HepG2 (cell line): ENCODE data around the gene KLHL3. TPM values are rescaled to one million over a fixed set of nuclear protein-coding genes. Genes with fewer than 3 reads are reported as not detected.
A peak's percentile ranks its signal among the peaks of the same experiment; 100 is the strongest.

Experiments
- ATAD3A ChIP-seq: sonication (generic); formaldehyde crosslinking; IDR thresholded peaks from 2 replicates; pipeline ENCODE4 v1.4.0; 2020; ENCODE audit warnings: missing genetic modification reagents
- FOXM1 ChIP-seq: sonication (generic); formaldehyde crosslinking; IDR thresholded peaks from 2 replicates; pipeline ENCODE4 v1.5.0; 2020; ENCODE audit warnings: missing genetic modification reagents
- HNRNPUL1 ChIP-seq: fragments of 200-400 bp; formaldehyde crosslinking; IDR thresholded peaks from 2 replicates; pipeline ENCODE4 v1.6.1; 2017; ENCODE audit warnings: low read depth, mild to moderate bottlenecking, low read length, moderate library complexity
- HOXA5 ChIP-seq: sonication (generic); formaldehyde crosslinking; IDR thresholded peaks from 2 replicates; pipeline ENCODE4 v1.4.0; 2020; ENCODE audit warnings: missing genetic modification reagents
- KDM6A ChIP-seq: IDR thresholded peaks from 2 replicates; pipeline ENCODE4 v1.6.1; 2016; ENCODE audit warnings: low read depth
- KLF9 ChIP-seq: IDR thresholded peaks from 2 replicates; pipeline ENCODE4 v1.6.1; 2016; ENCODE audit warnings: low read depth
- MTA1 ChIP-seq: sonication (generic); formaldehyde crosslinking; IDR thresholded peaks from 2 replicates; pipeline ENCODE4 v1.4.0; 2020; ENCODE audit warnings: missing genetic modification reagents, mild to moderate bottlenecking, borderline replicate concordance
- MZF1 ChIP-seq: sonication (generic); formaldehyde crosslinking; IDR thresholded peaks from 2 replicates; pipeline ENCODE4 v1.8.1; 2023; ENCODE audit warnings: mild to moderate bottlenecking, missing genetic modification reagents, borderline replicate concordance
- PCBP1 ChIP-seq: fragments of 200-400 bp; formaldehyde crosslinking; IDR thresholded peaks from 2 replicates; pipeline ENCODE4 v1.6.1; 2017; ENCODE audit warnings: mild to moderate bottlenecking, low read depth, low read length, borderline replicate concordance
- POLR2A ChIP-seq, 2 experiments: IDR thresholded peaks; 2 replicates each; pipeline ENCODE4 v1.6.1; 2011; ENCODE audit warnings: low read depth in 2 of 2, low read length in 2 of 2, mild to moderate bottlenecking in 1 of 2, moderate library complexity in 1 of 2; ENCODE audit not compliant: insufficient read depth in 1 of 2
- RCOR2 ChIP-seq: IDR thresholded peaks from 2 replicates; pipeline ENCODE4 v1.6.1; 2016; ENCODE audit warnings: missing biosample characterization, missing genetic modification reagents
- U2AF1 ChIP-seq: fragments of 200-400 bp; formaldehyde crosslinking; optimal IDR thresholded peaks from 2 replicates; pipeline ENCODE3; 2017; ENCODE audit warnings: mild to moderate bottlenecking, low read depth, low read length
- ZFP1 ChIP-seq: IDR thresholded peaks from 2 replicates; pipeline ENCODE4 v1.6.1; 2016
- ZFX ChIP-seq: sonication (generic); formaldehyde crosslinking; IDR thresholded peaks from 2 replicates; pipeline ENCODE4 v1.4.0; 2020; ENCODE audit warnings: mild to moderate bottlenecking, low read depth, missing genetic modification reagents, moderate library complexity
- ZNF234 ChIP-seq: sonication (generic); formaldehyde crosslinking; conservative IDR thresholded peaks from 2 replicates; pipeline ENCODE4 v1.5.1; 2020; ENCODE audit warnings: mild to moderate bottlenecking, missing genetic modification reagents
- ZNF34 ChIP-seq: sonication (generic); formaldehyde crosslinking; IDR thresholded peaks from 2 replicates; pipeline ENCODE4 v1.4.0; 2020; ENCODE audit warnings: mild to moderate bottlenecking, missing genetic modification reagents, borderline replicate concordance
- ZNF563 ChIP-seq: sonication (generic); formaldehyde crosslinking; IDR thresholded peaks from 2 replicates; pipeline ENCODE4 v1.8.0; 2022; ENCODE audit warnings: mild to moderate bottlenecking, moderate library complexity, missing genetic modification reagents
- ZNF652 ChIP-seq: IDR thresholded peaks from 2 replicates; pipeline ENCODE4 v1.6.1; 2016; ENCODE audit warnings: low read depth, borderline replicate concordance
- ZNF75D ChIP-seq: sonication (generic); formaldehyde crosslinking; IDR thresholded peaks from 2 replicates; pipeline ENCODE4 v1.8.1; 2023; ENCODE audit warnings: missing genetic modification reagents, mild to moderate bottlenecking, borderline replicate concordance
- ZNF766 ChIP-seq: sonication (generic); formaldehyde crosslinking; IDR thresholded peaks from 2 replicates; pipeline ENCODE4 v1.5.0; 2020; ENCODE audit warnings: missing genetic modification reagents, borderline replicate concordance
- polyA plus RNA-seq, 8 experiments: library from polyadenylated mRNA; depleted of rRNA in 3 of 8; stranded (reverse) in 7 of 8; unstranded in 1 of 8; fragments of >200 nt; fragmentation: Illumina TruSeq in 4 of 8; extraction: Trizol in 4 of 8; gene quantifications; 2 replicates each; pipeline versions ENCODE4 v1.2.1 to v1.2.3, GENCODE V29; 2011 to 2016; ENCODE audit warnings: low read depth in 4 of 8, missing spikeins in 1 of 8, mixed read lengths in 1 of 8; ENCODE audit not compliant: insufficient read depth in 1 of 8
- total RNA-seq, 5 experiments: library from RNA; depleted of rRNA; stranded (reverse); fragments of >200 nt; fragmentation: Illumina TruSeq; extraction: Trizol; gene quantifications; 2 replicates each; pipeline ENCODE4 v1.2.3, GENCODE V29; 2016; ENCODE audit warnings: low read depth in 1 of 5
- TF ChIP-seq, protein P1 (sequence below): sonication (generic); formaldehyde crosslinking; IDR thresholded peaks from 2 replicates; pipeline ENCODE4 v1.5.0; 2020; ENCODE audit warnings: mild to moderate bottlenecking, missing genetic modification reagents, moderate library complexity
- TF ChIP-seq, protein P2 (sequence below): sonication (generic); formaldehyde crosslinking; IDR thresholded peaks from 2 replicates; pipeline ENCODE4 v1.8.0; 2022; ENCODE audit warnings: missing genetic modification reagents, low read depth, mild to moderate bottlenecking, borderline replicate concordance
- TF ChIP-seq, protein P3 (sequence below): sonication (generic); formaldehyde crosslinking; IDR thresholded peaks from 2 replicates; pipeline ENCODE4 v1.8.0; 2022; ENCODE audit warnings: mild to moderate bottlenecking, missing genetic modification reagents, moderate library complexity
- TF ChIP-seq, protein P4 (sequence below), 2 experiments: fragments of 450-650 bp in 1 of 2; sonication (generic) in 1 of 2; formaldehyde crosslinking; IDR thresholded peaks; 2 replicates each; pipeline versions ENCODE4 v1.5.0 to v1.8.0; 2020 to 2022; ENCODE audit warnings: mild to moderate bottlenecking in 1 of 2, missing genetic modification reagents in 1 of 2
- TF ChIP-seq, protein P5 (sequence below): conservative IDR thresholded peaks from 2 replicates; pipeline ENCODE4 v1.6.1; 2018; ENCODE audit warnings: missing genetic modification reagents
- TF ChIP-seq, protein P6 (sequence below): IDR thresholded peaks from 2 replicates; pipeline ENCODE4 v1.6.1; 2016

The KLHL3 gene
- total and polyA plus RNA-seq, 2 of the 13 experiments (the other 11 are each of a cell fraction or from before 2014, with no cell fraction given), result 0.02 to 0.08 TPM

DNA sequence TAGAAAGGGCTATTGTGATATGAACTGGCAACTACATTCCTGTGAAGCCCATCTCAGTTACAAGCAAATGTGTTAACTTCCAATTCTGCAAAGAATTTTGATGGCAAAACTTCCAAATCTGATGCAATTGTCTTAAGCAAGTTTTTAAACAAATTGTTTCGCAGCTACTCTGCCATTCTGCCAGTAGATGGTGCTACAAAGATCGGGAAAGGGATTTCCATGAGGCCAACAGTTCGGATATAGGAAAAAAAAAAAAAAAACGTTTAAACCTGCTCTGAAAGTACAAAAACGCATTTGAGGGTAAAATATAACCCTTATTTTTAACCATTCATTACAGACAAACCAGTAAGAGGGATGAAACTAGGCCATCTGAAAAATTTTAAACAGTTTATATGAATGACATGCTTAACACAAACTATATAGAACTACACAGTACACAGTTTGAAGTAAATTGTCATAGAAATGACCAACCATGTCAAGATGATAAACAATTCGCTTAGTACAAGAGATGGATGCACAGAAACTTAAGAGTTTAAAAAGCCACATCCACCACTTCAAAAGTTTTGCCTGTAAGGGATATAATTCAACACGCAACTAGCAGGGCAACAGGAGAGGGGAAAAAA lies 16.1 kb upstream of the KLHL3 start (continued):
- TF ChIP-seq, protein P1, sequence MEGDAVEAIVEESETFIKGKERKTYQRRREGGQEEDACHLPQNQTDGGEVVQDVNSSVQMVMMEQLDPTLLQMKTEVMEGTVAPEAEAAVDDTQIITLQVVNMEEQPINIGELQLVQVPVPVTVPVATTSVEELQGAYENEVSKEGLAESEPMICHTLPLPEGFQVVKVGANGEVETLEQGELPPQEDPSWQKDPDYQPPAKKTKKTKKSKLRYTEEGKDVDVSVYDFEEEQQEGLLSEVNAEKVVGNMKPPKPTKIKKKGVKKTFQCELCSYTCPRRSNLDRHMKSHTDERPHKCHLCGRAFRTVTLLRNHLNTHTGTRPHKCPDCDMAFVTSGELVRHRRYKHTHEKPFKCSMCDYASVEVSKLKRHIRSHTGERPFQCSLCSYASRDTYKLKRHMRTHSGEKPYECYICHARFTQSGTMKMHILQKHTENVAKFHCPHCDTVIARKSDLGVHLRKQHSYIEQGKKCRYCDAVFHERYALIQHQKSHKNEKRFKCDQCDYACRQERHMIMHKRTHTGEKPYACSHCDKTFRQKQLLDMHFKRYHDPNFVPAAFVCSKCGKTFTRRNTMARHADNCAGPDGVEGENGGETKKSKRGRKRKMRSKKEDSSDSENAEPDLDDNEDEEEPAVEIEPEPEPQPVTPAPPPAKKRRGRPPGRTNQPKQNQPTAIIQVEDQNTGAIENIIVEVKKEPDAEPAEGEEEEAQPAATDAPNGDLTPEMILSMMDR (CRISPR knock-in tag), result peak; percentile 65
- TF ChIP-seq U2AF1, result no peak
- no peak for TF ChIP-seq ZNF652 (CRISPR knock-in tag)
- no peak for TF ChIP-seq ZFX (CRISPR knock-in tag)
- TF ChIP-seq ATAD3A (CRISPR knock-in tag), result no peak
- no peak for TF ChIP-seq PCBP1
- TF ChIP-seq, protein P2, sequence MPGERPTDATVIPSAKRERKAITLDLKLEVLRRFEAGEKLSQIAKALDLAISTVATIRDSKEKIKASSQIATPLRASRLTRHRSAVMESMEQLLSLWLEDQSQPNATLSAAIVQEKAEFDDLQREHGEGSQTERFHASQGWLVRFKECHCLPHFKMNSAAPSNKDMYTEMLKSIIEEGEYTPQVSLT (CRISPR knock-in tag), result no peak
- no peak for TF ChIP-seq KDM6A (CRISPR knock-in tag)
- no peak for TF ChIP-seq ZFP1 (CRISPR knock-in tag)
- TF ChIP-seq ZNF766, result no peak
- TF ChIP-seq RCOR2 (CRISPR knock-in tag), result no peak
- TF ChIP-seq, protein P3, sequence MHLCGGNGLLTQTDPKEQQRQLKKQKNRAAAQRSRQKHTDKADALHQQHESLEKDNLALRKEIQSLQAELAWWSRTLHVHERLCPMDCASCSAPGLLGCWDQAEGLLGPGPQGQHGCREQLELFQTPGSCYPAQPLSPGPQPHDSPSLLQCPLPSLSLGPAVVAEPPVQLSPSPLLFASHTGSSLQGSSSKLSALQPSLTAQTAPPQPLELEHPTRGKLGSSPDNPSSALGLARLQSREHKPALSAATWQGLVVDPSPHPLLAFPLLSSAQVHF (CRISPR knock-in tag), result no peak
- TF ChIP-seq ZNF75D, result no peak
- 0 out of 4 replicates have a peak, but pooled peaks of 1 of the 2 experiments have one; percentile 32 for TF ChIP-seq POLR2A (IDR thresholded peaks at IDR 0.05; ENCODE audit: insufficient read depth in 1 of 2, low read depth in 2 of 2, low read length in 2 of 2)
- TF ChIP-seq ZNF234 (CRISPR knock-in tag), result no peak
- TF ChIP-seq, protein P4, sequence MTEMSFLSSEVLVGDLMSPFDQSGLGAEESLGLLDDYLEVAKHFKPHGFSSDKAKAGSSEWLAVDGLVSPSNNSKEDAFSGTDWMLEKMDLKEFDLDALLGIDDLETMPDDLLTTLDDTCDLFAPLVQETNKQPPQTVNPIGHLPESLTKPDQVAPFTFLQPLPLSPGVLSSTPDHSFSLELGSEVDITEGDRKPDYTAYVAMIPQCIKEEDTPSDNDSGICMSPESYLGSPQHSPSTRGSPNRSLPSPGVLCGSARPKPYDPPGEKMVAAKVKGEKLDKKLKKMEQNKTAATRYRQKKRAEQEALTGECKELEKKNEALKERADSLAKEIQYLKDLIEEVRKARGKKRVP (CRISPR knock-in tag; IDR thresholded peaks at IDR 0.05), result peak in 1 of 2 experiments; percentile 93; a peak in 2 of 4 replicates
- no peak for TF ChIP-seq MZF1 (CRISPR knock-in tag)
- TF ChIP-seq HNRNPUL1, result no peak
- no peak for TF ChIP-seq MTA1 (CRISPR knock-in tag)
- no peak for TF ChIP-seq KLF9
- no peak for TF ChIP-seq ZNF34 (CRISPR knock-in tag)
- TF ChIP-seq HOXA5 (CRISPR knock-in tag), result no peak
- TF ChIP-seq ZNF563 (CRISPR knock-in tag), result no peak
- no peak for TF ChIP-seq FOXM1 (CRISPR knock-in tag)
- TF ChIP-seq, protein P5, sequence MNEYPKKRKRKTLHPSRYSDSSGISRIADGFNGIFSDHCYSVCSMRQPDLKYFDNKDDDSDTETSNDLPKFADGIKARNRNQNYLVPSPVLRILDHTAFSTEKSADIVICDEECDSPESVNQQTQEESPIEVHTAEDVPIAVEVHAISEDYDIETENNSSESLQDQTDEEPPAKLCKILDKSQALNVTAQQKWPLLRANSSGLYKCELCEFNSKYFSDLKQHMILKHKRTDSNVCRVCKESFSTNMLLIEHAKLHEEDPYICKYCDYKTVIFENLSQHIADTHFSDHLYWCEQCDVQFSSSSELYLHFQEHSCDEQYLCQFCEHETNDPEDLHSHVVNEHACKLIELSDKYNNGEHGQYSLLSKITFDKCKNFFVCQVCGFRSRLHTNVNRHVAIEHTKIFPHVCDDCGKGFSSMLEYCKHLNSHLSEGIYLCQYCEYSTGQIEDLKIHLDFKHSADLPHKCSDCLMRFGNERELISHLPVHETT, result no peak
- TF ChIP-seq, protein P6, sequence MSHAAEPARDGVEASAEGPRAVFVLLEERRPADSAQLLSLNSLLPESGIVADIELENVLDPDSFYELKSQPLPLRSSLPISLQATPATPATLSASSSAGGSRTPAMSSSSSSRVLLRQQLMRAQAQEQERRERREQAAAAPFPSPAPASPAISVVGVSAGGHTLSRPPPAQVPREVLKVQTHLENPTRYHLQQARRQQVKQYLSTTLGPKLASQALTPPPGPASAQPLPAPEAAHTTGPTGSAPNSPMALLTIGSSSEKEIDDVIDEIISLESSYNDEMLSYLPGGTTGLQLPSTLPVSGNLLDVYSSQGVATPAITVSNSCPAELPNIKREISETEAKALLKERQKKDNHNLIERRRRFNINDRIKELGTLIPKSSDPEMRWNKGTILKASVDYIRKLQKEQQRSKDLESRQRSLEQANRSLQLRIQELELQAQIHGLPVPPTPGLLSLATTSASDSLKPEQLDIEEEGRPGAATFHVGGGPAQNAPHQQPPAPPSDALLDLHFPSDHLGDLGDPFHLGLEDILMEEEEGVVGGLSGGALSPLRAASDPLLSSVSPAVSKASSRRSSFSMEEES (CRISPR knock-in tag), result no peak
